DMS53 (cell line): ENCODE data around the gene MYO16.
"Not testable (repeated sequence)": the region's sequence is repeated elsewhere in the genome, so short reads cannot be mapped to it uniquely, and the experiment has no call there.

Experiments
- DNase-seq: peaks from one replicate; lab custom pipeline; 2025; lab: John Stamatoyannopoulos, UW

MYO16 gene

DNA sequence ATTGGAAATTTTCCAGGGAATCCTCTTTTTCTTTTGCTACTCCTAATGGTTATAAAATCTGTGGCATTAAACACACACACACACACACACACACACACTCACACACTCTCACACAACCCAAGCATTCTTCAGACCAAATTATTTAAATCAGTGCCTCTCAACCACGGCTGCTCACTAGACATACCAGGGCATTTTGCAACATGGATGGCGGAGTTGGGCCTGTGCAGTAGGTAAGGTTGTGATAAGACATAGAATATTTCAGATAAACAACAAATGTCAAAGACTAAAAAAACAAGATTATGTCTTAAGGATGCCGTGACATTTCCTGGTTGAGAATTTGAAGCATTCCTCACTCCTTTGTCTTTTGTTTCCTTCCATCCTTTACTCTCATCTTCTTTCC is 443.1 kb downstream of the MYO16 start:
- no peak for DNase-seq

DNA sequence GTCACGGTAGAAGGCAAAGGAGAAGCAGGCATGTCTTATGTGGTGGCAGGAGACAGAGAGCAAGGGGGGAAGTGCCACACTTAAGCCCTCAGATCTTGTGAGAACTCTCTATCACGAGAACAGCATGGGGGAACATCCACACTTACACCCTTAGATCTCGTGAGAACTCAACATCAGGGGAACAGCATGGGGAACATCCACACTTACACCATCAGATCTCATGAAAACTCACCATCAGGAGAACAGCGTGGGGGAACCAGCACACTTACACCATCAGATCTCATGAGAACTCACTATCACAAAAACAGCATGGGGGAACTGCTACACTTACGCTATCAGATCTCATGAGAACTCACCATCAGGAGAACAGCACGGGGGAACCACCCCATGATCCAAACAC is 445.0 kb downstream of the MYO16 start:
- no peak for DNase-seq

GRCh38 chr13:109074853-109075252 is 445.4 kb downstream of the MYO16 start:
- no peak for DNase-seq

GRCh38 chr13:109087916-109088623 is 458.7 kb downstream of the MYO16 start:
- DNase-seq, result peak; percentile 7

DNA sequence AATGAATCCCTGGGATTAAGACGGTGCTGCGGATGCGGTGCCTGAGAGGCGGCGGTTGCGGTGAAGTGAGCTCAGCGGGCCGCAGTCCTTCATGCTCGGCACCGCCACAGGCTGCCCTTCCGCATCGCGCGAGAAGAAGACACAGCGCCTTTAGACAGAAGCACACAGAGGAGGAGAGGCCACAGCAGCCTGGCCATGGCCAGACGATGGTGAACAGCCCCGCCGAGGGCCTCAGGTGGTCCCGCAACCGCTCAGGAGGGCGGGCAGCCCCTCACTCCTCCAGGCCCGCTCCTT is 459.2 kb downstream of the MYO16 start:
- no peak for DNase-seq

DNA sequence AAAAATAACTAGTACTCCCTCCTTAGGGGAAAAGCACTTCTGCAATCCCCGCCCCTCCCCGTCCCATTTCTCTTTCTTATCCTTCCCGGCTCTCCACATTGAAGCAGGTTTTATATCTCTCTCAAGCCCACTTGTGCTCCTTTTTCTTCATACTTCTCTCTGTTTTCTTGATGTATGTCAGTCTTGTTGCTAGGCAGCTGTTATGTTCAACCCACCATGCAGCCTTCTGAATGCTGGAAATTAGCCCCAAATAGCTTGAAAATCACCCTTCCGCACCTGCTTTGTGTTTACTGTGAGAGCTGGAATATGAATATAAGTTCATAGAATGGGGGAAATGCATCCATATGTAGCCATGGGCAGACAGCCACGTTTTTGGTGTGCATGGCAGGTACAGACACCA is 461.4 kb downstream of the MYO16 start:
- no peak for DNase-seq

DNA sequence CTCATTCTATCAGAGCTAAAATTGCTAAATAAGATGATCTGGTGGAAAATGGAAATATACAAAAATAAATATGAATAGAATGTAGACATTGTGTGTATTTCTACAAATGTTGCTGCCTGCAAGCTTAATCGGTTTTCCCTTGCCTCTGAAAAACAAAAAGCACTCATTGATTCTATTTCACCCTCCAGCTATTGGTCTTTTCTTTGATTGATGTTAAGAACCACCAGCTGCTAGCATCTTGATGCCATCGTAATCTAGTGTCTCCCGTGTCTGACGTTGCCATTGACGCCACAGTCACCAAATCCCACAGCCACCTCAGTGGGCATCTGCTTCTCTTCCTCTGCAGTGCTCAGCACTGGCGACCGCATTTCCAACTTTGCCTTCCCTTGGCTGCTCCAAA is 461.8 kb downstream of the MYO16 start:
- DNase-seq, result no peak

DNA sequence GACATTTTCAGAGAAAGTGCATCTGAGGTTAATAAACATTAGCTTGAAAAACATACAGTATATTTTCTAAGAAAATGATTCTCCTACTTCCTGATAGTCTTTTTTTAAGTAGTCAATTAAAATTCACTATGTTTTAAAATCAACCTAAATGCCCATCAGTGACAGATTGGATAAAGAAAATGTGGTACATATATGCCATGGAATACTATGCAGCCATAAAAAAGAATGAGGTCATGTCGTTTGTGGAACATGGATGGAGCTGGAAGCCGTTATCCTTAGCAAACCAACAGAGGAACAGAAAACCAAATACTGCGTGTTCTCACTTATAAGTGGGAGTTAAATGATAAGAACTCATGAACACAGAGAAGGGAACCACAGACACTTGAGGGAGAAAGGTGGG is 462.8 kb downstream of the MYO16 start:
- not testable (repeated sequence) for DNase-seq

DNA sequence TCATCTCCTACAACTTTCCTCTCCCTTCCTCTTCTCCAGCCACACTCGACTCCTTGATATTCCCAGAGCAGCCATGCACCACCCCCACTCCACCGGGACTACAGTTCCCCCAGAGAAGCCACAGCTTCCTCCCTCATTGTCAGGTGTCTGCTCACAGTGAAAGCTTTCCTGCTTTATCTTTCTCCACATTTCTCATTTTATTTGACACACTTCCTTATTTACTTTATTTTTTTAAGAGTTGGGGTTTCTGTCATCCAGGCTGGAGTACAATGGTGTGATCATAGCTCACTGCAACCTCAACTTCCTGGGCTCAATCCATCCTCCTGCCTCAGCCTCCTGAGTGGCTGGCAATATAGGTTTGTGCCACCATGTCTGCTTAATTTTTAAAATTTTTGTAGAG is 464.6 kb downstream of the MYO16 start:
- DNase-seq, result peak; percentile 43

GRCh38 chr13:109095126-109095525 is 465.7 kb downstream of the MYO16 start:
- peak; percentile 19 for DNase-seq

DNA sequence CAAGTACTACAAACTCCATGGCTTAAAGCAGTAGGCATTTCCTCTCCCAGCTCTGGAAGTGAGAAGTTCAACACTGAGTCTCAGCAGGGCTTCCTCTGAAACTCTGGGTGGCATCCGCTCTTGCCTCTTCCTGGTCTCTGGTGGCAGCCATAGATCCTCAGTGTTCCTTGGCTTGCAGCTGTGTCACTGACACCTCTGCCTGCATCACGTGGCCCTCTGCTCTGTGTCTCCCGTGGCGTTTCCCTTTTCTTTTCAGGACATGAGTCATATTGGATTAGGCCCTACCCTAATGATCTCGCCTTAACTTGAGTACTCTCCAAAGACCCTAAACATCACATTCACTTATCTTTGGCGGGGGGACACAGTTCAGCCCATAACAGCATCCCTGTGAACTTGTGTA is 466.7 kb downstream of the MYO16 start:
- no peak for DNase-seq

GRCh38 chr13:109100705-109101304 is 471.4 kb downstream of the MYO16 start:
- no peak for DNase-seq

- DNase-seq, result no peak
Observed at GRCh38 chr13:109101550-109102144, 472.2 kb downstream of the MYO16 start.

DNA sequence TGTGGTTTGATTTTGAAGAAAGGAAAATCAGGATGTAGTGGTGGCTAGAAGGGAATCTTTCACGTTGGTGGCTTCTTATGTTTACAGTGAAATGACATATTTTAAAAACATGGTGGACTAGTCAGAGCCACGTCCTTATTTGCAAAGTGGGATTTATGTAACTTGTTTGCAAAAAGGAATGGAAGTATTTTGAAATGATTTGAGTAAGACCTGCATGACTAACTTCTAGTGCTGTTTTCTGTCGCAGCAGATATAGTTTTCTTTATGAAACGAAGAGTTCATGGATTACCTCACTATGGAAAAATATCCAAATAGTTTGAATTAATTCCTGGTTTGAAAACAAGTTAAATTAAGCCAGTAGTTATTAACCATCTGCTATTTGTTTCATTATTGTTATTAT is 476.5 kb downstream of the MYO16 start:
- no peak for DNase-seq

- DNase-seq, result no peak
Observed at GRCh38 chr13:109110159-109110558, 480.7 kb downstream of the MYO16 start.

GRCh38 chr13:109111141-109111540 is 481.7 kb downstream of the MYO16 start:
- DNase-seq, result no peak

DNA sequence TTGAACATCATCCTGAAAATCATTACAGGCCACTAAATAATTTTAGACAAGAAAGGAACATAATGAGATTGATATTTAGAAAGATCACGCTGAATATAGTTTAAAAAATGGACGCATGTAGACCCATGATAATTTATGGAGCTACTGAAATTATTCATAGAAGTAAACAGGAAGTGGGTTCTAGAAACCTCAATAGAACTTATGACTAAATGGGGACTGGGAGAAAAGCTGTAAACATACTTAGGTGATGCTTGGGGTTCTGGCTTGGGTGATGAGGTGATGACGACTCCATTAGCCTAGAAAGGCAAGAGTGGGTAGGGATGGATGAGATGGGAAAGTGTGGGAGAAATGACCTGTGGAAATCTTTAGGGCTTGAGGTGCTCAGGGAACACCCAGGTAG is 484.0 kb downstream of the MYO16 start:
- no peak for DNase-seq

- DNase-seq, result no peak
Observed at GRCh38 chr13:109114162-109114561, 484.8 kb downstream of the MYO16 start.

DNA sequence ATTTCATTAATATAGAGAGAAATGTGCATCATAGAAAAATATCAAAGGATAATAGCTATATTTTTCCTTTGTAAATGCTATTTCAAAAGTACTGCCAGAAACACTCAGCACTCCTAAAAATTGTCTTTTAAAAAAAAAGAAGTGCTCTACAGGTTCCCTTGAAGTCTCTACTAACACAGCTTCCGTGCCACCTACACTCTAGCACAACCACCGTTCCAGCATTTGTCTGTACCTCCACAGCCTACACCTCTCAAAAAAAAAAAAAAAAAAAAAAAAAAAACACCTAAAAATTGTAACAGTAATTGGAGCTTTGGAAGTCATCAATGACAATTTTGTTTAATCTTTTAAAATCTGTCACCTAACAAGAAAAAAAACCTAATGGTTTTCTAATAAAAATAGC is 485.6 kb downstream of the MYO16 start:
- no peak for DNase-seq

DNA sequence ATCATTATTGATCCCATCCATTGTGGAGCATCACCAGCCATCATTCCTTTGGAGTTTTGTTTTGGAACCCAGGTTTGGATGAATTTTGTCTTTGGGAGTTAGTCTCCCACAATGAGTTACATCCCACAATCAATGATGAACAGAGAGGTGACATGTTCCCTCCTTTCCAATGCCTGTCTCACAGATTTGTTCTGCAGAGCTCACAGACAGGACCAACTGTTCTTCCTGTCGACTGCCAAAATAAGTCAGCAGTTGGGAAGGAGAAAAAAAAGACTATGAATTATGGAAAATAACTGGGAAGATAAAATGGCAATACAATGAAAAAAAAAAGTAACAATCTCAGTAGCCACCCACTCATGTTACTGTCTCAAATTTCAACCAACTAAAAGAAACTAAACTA is 489.1 kb downstream of the MYO16 start:
- DNase-seq, result no peak

DNA sequence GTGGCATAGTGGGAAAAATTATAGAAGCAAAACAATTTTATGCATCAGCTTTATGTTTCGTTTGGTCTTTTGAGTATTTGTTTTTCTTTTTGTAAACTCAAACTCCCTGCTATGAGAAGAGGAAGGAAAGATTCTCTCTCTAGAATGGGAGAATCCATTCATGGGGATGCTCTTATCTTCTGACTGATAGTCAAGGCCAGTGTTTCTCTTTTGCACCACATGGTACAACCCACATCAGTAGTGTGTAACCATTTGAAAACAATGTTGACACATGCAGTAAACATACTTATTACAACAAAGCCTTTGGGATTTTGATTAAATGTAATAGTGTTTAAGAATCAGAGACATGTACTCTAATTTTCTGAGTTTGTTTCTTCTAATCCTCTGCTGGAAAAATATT is 490.5 kb downstream of the MYO16 start:
- no peak for DNase-seq

- no peak for DNase-seq
Observed at GRCh38 chr13:109121826-109122225, 492.4 kb downstream of the MYO16 start.

- DNase-seq, result no peak
Observed at GRCh38 chr13:109123971-109124370, 494.6 kb downstream of the MYO16 start.

DNA sequence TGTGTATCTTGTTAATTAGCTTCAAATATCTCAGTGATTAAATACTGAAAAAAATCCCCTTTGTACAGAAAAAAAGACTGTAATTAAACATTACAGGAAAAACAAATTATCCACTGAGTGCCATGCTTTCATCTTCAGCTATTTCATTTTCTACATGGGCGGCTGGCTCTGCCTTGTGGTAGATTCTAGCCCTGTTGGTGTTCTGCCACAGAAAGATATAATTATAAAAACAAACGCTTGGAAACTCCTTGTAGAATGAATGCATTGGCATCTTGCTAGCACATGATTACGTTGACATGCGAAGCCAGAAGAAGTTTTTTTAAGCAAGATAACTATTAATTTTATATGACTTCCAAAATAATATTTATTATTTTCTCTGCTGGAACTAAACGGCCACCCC is 496.8 kb downstream of the MYO16 start:
- DNase-seq, result no peak
